Measurements from ENCODE around the gene EXOSC3.
"Not testable (repeated sequence)": the region's sequence is repeated elsewhere in the genome, so short reads cannot be mapped to it uniquely, and the experiment has no call there.

Gene EXOSC3

DNA sequence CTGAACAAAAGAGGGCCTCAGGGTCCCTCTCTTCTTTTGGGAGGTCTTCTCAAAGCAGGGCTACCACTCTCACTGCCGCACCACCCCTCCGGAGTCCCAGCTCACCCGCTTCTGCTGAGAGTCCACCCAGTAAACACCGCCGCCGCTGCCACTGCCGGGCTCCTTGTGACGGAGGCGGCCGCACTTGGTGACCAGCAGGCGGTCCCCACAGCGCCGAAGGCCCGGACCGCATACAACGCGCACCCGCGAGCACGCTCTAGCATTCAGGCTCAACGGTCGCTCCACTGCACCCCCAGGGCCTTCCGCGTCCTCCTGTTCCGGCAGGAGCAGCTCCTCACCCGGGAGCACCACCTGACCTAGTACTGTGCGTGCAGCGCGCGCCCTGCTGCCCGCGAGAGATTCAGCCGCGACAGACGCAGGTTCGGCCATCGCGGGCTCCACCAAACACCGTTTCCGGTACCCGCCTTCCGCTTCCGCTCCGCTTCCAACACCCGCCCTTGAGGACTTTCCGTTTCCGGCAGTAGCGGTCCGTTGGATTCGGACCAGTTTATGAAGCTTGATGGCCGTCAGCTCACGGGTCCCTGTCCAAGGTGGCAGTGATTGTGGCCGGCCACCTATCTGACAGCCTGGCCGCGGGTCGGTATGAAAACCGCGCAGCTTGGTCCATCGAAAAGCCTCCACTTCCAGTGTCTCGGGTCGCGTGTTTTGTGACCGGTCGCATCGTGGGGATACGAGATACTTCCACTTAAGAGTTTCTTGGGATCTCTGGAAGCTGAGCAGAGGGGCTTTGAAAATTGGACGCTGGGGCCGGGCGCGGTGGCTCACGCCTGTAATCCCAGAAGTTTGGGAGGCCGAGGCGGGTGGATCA, at the start of gene EXOSC3:
Gene EXOSC3 (minus strand): TSS at position 449 of the 868 bp plus-strand sequence. CDS start 20 bp downstream, at position 429.
- peak; percentile 94 to 95 for DNase-seq
- peak; percentile 96 for TF ChIP-seq POLR2A (IDR thresholded peaks at IDR 0.05; ENCODE audit: low read length)
- TF ChIP-seq GATA1 (IDR thresholded peaks at IDR 0.05; ENCODE audit: low read depth, low read length): no peak

DNA sequence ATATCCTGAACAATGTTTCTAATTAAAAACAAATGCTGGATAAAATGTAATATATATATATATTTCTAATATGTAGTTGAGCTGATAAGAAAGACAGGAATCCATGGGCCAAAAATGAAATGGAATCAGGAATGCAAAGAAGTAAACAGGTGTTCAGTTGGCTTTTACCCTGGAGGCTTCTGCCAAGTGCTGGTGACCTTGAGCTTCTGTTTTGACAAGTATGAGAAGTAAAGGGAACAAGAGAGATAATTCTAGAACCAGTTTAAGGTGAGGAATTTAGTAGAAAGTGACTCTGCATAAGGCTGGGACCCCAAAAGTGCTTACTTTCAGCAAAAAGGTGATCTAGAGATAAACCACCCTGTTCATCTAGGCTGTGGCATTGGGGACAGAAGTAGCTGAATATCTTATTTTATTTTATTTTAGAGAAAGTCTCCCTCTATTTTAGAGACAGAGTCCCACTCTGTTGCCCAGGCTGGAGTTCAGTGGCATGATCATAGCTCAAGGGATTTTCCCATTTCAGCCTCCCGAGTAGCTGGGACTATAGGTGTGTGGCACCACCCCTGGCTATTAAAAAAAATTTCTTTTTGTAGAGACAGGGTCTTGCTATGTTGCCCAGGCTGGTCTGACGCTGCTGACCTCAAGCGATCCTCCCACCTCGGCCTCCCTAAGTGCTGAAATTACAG, 42.8 kb upstream of the EXOSC3 start:
- no peak for TF ChIP-seq GATA1 (IDR thresholded peaks at IDR 0.05; ENCODE audit: low read depth, low read length)
- no peak for TF ChIP-seq POLR2A (IDR thresholded peaks at IDR 0.05; ENCODE audit: low read length)
- DNase-seq: no peak

DNA sequence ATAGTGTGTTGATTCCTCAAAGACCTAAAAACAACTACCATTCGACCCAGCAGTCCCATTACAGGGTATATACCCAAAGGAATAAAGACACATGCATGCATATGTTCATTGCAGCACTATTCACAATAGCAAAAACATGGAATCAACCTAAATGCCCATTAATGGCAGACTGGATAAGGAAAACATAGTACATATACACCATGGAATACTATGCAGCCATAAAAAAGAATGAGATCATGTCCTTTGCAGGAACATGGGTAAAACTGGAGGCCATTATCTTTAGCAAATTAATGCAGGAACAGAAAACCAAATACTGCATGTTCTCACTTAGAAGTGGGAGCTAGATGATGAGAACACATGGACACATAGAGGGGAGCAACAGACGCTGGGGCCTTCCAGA, 40.3 kb upstream of the EXOSC3 start:
- DNase-seq: not testable (repeated sequence)

DNA sequence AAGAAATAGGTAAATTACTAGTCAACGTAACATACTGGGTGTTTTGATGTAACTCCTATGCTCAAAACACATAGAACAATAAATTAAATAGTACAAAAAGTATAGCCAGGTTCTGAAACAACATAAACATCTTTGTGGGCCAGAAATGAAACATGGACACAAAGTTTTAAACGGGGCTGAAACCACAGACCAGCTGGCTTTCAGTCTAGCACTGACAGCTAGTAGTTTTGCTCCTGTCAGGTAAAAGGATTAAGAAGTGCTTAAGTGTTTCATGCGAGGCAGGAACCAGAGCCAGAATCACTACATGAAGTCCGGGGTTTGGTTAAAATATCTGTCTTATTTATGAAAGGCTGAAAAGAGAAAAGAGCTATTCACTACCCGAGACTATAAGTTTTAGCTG, 35.3 kb upstream of the EXOSC3 start:
- TF ChIP-seq GATA1 (IDR thresholded peaks at IDR 0.05; ENCODE audit: low read depth, low read length) (no peak), POLR2A (IDR thresholded peaks at IDR 0.05; ENCODE audit: low read length) (no peak)
- DNase-seq: no peak

DNA sequence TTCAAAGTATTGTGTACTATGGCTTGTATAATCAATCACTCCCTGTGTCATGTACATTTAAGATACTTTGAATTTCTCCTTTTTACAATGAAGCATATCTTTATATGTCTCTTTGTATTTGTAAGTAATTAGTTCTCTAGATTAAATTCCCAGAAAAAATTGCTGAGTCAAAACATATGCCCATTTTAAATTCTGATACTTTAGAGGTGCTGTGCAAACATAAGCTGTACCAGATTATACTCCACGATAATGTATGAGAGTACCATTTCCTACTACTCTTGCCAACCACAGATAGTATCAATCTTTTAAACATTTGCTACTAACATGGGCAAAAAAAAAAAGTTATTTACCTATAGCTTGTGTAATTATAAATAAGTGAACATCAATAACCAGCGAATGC, 34.0 kb upstream of the EXOSC3 start:
- TF ChIP-seq GATA1 (IDR thresholded peaks at IDR 0.05; ENCODE audit: low read depth, low read length) (no peak), POLR2A (IDR thresholded peaks at IDR 0.05; ENCODE audit: low read length) (no peak)
- DNase-seq: no peak

DNA sequence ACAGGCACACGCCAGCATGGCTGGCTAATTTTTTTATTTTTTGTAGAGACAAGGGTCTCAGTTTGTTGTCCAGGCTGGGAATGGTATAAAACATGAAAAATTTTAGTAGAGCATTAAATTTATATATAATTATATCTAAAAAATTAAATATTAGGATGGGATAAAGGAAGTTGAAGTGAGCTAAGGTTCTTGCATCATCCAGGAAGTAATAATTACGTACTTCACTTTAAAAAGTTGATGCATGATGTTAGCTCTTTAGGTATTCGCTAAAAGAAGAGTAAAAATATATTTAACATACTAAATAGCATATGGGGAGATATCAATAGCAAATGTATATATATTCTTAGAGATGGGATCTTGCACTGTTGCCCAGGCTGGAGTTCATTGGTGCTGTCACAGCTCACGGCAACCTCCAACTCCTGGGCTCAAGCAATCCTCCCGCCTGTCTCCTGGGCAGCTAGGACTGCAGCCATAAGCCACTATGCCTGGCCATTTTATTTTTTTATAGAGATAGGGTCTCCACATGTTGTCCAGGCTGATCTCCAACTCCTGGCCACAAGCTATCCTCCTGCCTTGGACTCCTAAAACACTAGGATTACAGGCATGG, 28.0 kb upstream of the EXOSC3 start:
- TF ChIP-seq POLR2A (IDR thresholded peaks at IDR 0.05; ENCODE audit: low read length) (no peak), GATA1 (IDR thresholded peaks at IDR 0.05; ENCODE audit: low read depth, low read length) (no peak)

DNA sequence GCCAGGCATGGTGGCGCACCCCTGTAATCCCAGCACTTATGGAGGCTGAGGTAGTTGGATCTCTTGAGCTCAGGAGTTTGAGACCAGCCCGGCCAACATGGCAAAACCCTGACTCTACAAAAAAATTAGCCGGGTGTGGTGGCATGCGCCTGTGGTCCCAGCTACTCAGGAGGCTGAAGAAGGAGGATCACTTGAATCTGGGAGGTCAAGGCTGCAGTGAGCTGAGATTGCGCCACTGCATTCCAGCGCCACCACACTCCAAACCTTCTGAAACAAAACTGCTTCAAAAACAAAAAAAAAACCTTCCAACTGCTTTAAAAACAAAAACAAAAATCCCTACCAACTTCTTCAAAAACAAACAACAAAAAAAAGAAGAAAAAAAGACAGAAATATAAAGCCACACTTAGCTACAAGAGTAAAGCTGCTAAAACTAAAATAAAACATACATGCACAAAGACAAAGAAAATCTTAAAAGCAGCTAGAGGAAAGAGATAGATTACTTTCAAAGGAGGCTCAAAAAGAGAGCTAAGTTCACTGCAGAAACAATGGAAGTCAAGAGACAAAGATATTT, 27.1 kb upstream of the EXOSC3 start:
- TF ChIP-seq POLR2A (IDR thresholded peaks at IDR 0.05; ENCODE audit: low read length): no peak
- TF ChIP-seq GATA1 (IDR thresholded peaks at IDR 0.05; ENCODE audit: low read depth, low read length): no peak
- DNase-seq: no peak

More for the DNA sequence above, 28.0 kb upstream of the EXOSC3 start:
- no peak for DNase-seq

DNA sequence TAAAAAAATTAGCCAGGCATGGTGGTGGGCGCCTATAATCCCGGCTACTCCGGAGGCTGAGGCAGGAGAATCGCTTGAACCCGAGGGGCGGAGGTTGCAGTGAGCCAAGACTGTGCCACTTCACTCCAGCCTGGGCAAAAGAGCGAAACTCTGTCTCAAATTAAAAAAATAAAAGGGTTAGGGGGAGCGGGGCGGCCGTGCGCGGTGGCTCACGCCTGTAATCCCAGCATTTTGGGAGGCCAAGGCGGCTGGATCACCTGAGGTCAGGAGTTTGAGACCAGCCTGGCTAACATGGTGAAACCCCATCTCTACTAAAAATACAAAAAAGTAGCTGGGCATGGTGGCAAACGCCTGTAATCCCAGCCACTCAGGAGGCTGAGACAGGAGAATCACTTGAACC, 24.8 kb upstream of the EXOSC3 start:
- DNase-seq: not testable (repeated sequence)

DNA sequence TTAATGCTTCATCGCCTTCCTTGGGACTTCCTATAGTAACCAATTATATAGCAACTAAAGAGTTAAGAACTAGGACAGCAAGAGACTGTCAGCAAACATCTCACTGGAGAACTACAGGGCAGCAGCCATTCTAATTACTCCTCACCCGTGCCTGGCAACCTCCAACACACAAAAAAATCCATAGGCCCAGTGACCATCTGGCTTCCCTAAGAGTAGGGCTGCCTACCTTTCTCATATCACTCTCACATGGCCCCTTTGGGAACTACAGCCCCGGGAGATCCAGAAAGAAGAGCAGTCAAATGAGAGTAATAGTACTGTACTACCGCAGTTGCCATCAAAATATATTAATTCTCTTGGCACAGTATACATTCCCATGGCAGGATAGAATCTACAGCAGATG, 21.4 kb upstream of the EXOSC3 start:
- TF ChIP-seq GATA1 (IDR thresholded peaks at IDR 0.05; ENCODE audit: low read depth, low read length): no peak
- no peak for TF ChIP-seq POLR2A (IDR thresholded peaks at IDR 0.05; ENCODE audit: low read length)
- no peak for DNase-seq

DNA sequence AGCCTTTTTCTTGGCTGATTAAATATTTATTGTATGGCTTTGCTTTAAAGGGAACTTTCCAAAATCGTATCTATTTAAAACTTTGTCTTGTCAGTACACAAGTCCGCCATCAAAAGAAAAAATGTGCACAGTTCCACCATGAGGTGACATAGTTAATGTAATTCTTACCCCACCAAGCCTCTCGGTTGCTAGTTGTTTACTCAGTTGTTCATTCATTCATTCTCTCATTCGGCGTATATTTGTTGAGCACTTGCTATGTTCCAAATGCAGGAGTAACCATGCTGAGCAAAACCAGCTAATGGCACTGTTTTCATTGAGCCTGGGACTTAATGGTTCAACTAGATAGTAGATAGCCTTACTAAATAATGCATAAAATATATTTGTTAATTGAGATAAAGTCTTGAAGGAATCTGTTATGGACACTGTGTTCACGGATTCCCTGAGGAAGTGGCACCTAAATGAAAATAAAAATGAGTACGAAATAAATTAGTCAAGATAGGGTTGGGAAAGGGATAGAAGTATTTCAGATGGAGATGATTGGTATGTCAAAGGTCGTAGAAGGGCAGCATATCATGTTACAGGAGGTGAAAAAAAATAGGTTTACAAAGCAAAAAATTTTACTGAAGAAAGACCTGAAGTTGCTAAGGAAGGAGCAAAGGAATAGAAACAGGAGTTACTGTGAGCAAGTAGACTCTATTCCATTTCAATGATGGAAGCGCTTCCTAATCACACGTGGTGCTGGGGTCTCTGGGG, 17.3 kb upstream of the EXOSC3 start:
- no peak for TF ChIP-seq GATA1 (IDR thresholded peaks at IDR 0.05; ENCODE audit: low read depth, low read length)
- TF ChIP-seq POLR2A (IDR thresholded peaks at IDR 0.05; ENCODE audit: low read length): no peak
- DNase-seq: peak; percentile 46 to 56

DNA sequence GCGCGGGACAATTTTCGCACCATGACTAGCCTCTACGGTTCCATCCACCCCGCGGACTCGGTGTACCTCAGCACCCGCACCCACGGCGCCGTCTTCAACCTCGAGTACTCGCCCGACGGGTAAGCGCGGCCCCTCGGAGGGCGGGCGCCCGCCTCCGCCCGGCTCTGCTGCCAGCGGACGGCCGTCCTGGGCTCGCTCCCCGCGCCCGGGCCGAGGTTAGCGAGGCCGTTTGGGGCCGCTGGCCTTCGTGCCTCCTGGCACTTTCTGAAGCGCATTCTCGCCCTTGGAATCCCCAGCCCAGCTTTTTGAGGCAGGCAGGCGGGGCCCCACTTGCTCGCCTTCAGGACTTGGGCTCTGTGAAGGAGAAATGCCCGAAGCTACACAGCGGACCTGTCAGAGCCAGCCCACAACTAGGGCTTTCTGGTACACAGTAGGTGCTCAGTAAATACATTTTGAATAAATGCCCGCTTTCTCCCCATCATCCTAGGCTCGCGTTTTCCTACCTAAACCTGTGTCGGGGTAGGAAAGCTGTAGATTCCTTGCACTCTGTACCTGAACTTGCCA, 16.5 kb upstream of the EXOSC3 start:
- TF ChIP-seq GATA1 (IDR thresholded peaks at IDR 0.05; ENCODE audit: low read depth, low read length) (no peak), POLR2A (IDR thresholded peaks at IDR 0.05; ENCODE audit: low read length) (no peak)
- DNase-seq: peak; percentile 79 to 86

DNA sequence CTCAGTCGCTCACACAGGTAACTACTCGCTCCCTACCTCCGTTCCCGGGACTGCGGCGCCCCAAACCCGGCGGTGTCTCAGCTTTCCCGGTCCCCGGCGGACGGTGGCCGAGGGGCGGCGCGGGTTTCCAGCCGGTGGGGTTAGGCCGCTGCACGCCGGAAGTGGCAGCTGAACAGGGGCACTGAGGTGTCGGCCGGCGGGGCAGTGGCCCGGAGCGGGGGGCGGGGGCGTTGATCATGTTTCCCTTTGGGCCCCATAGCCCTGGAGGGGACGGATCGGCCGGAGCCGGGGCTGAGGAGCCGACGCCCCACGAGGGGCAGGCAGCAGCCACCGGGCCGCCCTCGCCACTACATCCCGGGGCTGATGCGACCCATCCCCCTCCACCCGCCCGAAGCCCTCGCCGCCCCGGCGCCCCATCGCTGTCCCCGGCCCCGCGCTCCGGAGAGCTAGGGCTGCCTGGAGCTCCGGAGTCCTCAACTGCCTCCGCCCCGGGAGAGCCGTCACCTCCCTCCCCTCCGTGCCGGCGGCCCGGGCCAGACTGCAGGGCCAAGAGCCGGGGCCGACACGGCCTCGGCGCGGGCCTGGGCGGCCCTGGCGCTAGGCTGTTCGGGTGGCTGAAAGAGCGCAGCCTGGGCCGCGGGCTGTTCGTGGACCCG, 15.9 kb upstream of the EXOSC3 start, which contains the start of gene DCAF10:
Gene DCAF10 (plus strand): TSS at position 167 of the 656 bp plus-strand sequence. CDS start 70 bp downstream, at position 237.
- peak; percentile 92 to 94 for DNase-seq
- peak; percentile 79 for TF ChIP-seq POLR2A (IDR thresholded peaks at IDR 0.05; ENCODE audit: low read length)
- no peak for TF ChIP-seq GATA1 (IDR thresholded peaks at IDR 0.05; ENCODE audit: low read depth, low read length)

DNA sequence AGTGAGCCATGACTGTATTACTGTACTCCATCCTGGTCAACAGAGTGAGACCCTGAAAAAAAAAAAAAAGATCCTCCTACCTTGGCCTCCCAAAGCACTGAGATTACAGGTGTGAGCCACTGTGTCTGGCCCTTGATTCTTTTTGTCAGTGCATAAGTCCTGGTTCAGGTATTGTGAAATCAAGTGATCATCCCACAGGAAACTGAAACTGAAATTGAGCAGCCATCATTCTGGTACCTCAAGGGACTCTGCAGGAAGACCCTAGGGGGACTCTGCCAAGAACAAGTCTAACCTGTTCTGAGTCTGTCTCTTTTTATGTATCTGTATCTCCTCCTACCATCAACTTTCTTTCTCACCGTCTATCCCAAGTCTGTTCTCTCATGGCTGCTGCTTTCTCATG, 13.8 kb upstream of the EXOSC3 start:
- TF ChIP-seq GATA1 (IDR thresholded peaks at IDR 0.05; ENCODE audit: low read depth, low read length): no peak
- no peak for DNase-seq

Measured in erythroblast (primary cell).